SK-MEL-5 (cell line): ENCODE data around the gene SLC35D3. TPM values are rescaled to one million over a fixed set of nuclear protein-coding genes. Genes with fewer than 3 reads are reported as not detected.
"Not testable (repeated sequence)": the region's sequence is repeated elsewhere in the genome, so short reads cannot be mapped to it uniquely, and the experiment has no call there.

Experiments
- DNase-seq: peaks from one replicate; pipeline ENCODE4 v3.0.0-alpha.2; 2016; ENCODE audit warnings: low read depth, low spot score
- in situ Hi-C: cut with HindIII; loops from 2 replicates; pipeline ENCODE4 v1.10.0; 2016; ENCODE audit warnings: low sequenced_read_pairs, high pct_unique_total_duplicates, low pct_unique_long_range_greater_than_20kb
- total RNA-seq: library from RNA; depleted of rRNA; stranded (reverse); fragments of >200 nt; shearing (Covaris generic); gene quantifications from 2 replicates; pipeline ENCODE4 v1.2.3, GENCODE V29; 2014

Gene SLC35D3
- total RNA-seq, 1 experiment from 2014 or later = not detected

DNA sequence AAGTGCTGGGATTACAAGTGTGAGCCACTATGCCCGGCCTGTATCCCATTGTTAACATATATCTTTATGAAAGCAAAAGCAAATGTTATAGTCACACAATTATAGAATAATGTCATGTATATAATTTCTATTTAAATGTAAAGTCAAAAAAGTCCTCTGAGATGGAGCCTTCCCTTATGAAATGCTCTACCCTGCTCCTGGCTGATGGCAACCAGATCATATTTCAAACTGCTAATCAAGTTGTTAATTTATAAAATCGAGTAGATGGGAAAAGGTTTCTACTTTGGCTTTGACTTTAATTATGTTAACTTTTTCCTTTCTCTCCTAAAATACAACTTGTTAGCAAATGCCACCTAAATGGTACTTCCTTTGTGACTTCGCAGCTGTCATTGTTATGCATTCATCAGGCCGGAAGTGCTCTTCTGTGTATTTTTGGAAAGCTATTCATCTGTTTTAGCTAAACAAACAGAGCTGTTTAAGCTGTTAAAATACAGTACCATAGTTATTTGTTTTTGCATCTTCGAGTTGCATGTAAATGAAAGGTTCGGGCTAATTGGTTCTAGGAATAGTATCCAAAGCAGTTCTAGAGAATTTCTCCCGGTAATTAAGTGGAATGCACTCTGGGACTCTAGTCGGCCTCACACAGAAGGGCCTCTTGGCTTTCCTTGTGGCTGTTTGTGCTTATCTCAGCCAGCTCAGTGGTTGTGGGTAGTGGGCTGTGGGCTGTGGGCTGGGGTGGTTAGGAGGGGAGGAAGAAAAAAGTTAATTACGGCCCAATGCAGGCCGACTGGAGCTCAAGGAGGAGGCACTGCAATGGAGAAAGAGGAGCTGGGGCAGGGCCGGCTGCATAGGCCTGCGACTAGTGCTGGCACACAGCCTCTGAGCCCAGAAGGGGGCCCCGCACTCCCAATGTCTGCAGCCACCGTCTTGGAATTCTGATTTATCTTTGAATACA lies 34.8 kb downstream of the SLC35D3 start:
- DNase-seq = no peak
- in situ Hi-C loops = no loop called here

DNA sequence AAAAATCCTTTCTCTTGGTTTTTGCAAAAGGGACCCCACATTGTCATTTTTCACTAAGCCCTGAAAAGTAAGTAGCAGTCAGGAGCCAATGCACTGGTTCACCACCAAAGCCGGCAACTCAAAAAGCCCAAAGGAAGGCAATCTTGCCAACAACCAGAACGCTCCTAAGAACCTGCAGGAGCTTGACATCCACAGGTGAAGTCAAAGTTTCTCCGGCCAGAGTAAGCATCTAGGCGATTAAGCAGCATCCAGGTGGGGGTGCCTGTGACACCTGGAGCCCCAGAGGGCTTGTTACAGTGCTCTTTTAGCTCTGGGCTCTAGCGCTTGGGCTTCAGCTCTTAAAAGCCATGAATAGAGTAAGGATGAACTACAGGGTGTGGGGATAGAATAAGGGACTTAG lies 36.1 kb downstream of the SLC35D3 start:
- in situ Hi-C loops = no loop called here
- no peak for DNase-seq

DNA sequence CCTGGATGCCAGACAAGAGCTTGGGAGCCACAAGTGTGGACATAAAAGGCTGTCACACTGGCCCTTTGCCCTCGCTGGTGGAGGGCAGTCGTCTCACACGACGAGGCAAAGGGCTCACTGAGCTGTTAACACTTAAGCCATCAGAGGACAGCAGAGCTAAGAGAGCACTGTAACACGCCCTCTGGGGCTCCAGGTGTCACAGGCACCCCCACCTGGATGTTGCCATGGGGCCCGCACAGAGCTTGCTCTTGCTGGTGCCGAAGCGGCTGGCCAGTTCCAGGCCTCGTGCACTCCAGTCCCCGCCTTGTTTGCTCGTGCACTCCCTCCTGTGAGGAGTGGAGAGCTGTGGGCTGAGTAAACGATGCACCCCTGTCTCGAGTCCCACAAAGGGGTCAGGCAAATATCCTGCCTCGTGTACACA lies 37.4 kb downstream of the SLC35D3 start:
- in situ Hi-C loops = no loop called here

DNA sequence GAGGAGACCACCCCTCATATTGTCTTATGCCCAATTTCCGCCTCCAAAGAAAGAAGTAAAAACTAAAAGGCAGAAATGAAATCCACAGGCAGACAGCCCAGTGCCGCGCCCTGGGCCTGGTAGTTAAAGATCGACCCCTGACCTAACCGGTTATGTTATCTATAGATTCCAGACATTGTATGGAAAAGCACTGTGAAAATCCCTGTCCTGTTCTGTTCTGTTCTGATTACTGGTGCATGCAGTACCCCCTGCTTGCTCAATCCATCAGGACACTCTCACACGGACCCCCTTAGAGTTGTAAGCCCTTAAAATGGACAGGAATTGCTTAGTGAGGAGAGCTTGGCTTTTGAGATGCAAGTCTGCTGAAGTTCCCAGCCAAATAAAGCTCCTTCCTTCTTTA lies 37.8 kb downstream of the SLC35D3 start:
- in situ Hi-C loops, DNase-seq: not testable (repeated sequence)

More for the DNA sequence above, 37.4 kb downstream of the SLC35D3 start:
- DNase-seq = no peak

DNA sequence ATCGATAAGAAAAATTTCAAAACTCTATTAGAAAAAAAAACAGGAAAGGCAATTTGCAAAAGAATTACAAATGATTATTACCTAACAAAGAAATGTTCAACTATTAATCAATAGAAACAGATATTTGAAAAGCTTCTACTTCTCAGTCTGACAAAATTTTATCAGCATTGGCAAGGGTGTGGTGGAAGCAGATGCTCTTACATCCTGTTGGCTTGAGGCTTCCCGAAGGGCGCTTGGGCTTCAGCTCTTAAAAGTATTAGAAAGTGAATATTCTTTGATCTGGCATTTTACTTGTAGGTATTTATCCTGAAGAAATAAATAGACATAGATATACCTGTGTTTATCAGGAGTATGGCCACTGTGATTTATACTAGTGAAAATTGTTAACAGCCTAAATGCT lies 38.7 kb downstream of the SLC35D3 start:
- in situ Hi-C loops = no loop called here

DNA sequence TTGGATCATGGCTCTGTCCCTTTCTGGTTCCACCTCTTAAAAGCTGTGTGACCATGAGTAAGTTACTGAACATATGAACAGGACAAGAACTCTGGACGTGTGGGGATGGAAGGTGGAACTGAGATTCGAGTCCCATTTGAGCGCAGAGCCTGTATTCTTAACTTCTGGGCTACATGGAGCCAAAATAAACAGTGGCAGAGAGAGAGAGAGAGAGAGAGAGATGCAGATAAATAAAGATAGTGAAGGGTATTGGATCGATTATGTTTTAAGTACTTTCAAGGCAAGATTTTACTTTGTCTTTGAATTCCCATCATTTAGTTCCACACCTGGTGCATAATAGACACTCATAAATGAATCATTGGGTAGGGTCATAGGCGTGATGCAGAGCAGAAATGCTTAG lies 39.7 kb downstream of the SLC35D3 start:
- no peak for DNase-seq
- in situ Hi-C loops = no loop called here

More for the DNA sequence above, 38.7 kb downstream of the SLC35D3 start:
- DNase-seq = no peak

DNA sequence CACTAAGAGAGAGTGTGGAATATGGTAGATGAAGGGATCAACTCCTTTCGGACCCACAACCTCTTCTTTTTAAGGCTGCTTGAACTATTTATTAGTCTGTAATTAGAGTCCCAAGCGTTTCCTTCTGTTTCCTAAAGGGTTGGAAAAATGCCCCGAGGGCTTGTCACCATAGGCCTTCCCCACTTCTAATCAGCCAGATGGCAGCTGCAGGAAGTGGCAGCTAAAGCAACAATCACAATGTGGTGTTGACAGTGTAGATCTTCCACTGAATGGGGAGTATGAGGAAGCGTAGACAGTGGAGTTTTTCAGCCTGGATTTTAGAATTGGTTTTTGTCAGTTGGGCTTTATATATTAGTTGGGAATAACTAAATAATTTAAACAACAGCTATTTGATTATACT lies 40.6 kb downstream of the SLC35D3 start:
- in situ Hi-C loops = no loop called here
- no peak for DNase-seq

DNA sequence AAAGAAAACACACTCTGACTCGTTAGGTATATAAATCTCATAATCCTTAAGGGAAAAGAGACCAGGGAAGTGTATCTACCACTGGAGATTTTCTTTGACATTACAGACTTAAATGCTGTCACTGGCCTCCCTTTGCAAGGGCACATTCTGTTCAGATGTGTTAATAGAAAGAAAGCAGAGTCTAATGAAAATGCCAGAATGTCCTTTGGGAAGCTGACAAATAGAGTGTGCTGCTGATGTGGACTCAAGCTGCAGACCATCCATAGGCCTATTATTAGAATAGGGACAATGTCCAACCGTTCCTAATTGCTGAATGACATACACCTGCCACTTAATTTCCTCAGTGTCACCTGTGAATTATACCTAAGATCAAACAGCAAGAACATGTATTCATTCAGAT lies 41.2 kb downstream of the SLC35D3 start:
- in situ Hi-C loops = no loop called here
- DNase-seq = no peak

DNA sequence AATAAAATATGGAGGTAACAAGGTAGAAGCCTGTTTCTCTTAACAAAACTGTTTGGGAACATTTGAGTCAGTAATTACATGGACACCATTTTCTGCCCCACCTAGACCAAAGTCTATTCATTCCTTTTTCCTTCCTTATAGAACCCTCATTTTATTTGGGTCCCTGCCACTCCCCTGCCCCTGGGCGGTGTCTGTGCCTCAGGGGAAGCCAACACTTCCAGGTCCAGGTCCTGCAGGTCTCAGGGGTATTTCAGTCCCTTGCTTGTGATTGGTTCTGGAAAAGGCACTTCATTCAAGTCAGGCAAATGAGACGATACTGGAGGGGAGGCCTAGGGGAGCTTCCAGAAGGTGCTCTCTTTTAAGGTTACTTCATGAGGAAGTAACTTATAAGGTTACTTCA lies 42.3 kb downstream of the SLC35D3 start:
- in situ Hi-C loops = no loop called here
- no peak for DNase-seq

DNA sequence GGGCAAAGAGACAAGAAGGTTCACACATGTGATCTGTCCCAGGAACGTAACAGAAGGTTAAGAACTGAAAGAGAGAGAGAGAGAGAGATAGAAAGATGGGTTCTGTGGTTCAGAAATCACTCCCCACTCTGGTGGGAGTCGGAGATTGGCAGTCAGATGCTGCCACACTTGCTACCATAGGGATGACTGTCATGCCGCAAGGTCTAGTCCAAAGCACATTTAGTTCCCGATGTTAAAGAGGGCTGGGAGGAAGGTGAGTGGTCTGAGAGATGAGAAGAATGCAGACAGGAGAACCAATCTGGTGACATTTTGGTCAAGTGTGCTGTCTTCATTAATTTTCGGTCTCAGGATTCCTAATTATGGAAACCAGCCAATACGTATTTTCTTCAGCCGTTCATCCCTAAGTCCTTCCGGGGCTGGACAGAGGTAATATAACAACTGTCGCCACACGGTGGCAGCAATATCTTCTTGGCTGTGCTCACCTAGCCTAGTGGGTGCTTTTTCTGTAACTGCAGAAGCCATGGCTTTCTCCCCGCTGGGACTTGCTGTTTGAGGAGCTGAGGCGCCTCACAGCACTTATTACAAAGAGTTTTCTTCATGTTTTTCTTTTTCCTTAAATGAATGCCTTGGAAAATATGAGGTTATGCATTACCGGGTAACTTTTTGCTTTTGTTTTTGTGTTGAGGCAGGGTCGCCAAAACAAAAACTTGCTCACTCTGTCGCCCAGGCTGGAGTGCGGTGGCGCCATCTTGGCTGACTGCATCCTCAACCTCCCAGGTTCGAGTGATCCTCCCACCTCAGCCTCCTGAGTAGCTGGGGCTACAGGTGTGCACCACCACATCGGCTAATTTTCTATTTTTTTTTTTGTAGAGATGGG lies 46.0 kb downstream of the SLC35D3 start:
- peak; percentile 83 for DNase-seq
- in situ Hi-C loops = no loop called here

DNA sequence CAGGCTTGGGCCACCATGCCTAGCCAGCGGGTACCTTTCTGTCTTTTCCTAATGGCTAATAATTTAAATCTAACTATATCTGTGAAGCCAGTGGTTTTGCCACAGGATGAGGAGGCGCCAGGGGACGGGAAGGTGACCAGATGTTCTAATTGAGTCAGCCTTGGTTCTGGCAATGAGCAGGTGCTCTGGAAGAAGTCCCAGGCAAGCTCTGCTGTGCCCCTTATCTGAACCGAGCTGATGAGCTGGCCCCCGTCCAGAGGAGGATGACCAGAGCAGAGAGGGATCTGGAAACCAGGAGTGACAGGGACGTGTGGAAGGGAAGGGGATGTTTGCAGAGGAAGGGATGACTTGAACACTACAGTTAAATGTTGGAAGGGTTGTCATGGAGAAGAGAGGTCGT lies 46.7 kb downstream of the SLC35D3 start:
- in situ Hi-C loops = no loop called here
- DNase-seq = no peak

DNA sequence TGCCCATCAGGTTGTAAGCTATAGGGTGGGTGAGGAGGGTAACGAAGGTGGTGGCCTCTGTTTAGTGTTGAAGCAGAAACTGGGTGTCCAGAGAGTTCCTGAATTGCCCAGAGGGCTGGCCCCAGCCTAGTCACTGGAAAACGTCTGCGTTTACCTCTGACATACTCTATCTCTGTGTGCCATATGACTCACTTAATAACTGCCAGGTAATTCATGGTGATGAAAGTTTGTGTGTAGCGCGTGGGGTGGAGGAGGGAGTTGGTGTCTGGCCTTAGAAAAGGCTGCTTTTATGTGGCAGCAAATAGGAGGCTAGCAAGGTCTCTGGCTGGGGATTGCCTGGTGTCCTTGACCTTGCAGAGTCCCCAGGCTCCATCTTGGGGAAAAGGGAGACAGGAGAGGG lies 47.3 kb downstream of the SLC35D3 start:
- DNase-seq = no peak
- in situ Hi-C loops = no loop called here

DNA sequence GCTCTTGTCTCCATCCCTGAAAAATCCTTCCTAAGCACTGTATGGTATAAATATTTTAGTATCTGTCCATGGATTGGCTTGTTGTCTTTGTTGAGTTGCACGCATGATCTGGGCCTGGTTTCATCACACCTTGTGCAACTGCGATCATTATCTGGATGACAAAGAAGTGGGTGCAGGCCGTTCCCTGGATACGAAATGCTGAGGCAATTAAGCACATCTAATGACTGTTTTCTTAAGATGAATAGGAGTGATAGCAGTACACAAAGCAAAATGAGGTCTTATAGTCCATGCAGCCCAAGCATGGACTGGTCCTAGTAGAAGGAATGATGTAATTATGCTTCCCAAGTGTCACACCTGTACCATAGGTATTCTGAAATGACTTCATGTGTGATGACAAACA lies 47.8 kb downstream of the SLC35D3 start:
- in situ Hi-C loops = no loop called here
- no peak for DNase-seq

DNA sequence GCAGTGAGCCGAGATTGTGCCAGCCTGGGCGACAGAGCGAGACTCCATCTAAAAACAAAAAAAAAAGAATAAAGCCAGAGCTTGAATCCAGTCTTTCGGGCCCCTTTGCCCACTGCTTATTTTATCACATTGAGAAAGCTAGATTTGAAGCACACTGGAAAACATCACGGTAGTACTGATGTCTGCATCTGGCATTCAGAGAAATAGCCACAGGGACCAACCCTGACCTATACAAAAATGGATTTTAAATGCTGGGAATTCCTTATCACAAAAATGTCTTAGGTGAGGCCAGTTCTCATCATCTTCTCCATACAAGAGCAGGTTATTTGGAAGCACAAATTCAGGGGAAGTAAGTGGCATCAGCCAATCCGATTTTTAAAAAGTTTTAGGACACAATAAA lies 49.5 kb downstream of the SLC35D3 start:
- DNase-seq = no peak
- in situ Hi-C loops = no loop called here

DNA sequence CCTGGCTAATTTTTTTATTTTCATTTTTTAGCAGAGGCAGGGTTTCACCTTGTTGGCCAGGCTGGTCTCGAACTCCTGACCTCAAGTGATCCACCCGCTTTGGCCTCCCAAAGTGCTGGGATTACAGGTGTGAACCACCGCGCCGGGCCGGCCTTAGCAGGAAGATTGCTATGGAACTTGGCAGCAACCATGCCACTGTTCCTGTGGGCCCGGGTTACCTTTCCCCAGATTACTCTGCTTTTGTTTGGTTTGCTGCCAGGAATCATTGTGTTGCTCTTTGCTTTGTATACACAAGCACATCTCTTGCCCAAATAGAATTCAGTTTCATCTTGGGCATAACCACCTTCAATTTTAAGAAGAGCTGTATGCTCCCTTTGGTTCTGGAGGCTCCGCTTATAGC lies 51.7 kb downstream of the SLC35D3 start:
- in situ Hi-C loops, DNase-seq: not testable (repeated sequence)
